ENCODE data around the gene APOBEC3C.

DNA sequence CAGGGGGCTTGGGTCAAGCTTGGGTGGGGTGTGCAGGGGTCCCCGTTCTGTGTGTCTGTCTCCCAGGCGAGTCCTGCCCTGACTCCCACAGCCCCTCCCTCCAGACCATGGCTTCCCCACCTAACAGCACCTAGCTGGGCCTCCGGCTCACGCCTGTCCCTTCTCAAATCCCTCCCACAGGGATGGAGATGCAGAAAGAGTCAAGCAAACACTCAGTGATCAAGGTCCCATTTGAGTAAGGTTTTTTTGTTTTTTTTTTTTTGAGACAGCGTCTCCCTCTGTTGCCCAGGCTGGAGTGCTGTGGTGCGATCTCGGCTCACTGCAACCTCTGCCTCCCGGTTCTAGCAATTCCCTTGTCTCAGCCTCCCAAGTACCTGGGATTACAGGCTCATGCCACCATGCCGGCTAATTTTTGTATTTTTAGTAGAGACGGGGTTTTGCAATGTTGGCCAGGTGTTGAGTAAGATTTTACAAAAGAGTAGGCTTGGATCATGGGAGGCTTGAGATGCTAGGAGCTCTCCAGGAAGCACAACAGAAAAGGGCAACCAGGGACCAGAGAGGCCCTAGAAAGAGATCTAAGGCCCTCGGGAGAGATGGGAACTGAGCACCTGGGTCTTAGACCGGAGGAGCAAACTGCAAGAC lies 12.6 kb downstream of the APOBEC3C start:
- TF ChIP-seq POLR2A (IDR thresholded peaks at IDR 0.05; ENCODE audit: low read length) (no peak), GATA1 (IDR thresholded peaks at IDR 0.05; ENCODE audit: low read depth, low read length) (no peak)

Data from erythroblast (primary cell).